ENCODE data around the gene MC2R. TPM values are rescaled to one million over a fixed set of nuclear protein-coding genes. Genes with fewer than 3 reads are reported as not detected.

The MC2R gene
- total and polyA plus RNA-seq, 2 of the 8 experiments (the other 6 are each of a cell fraction or from before 2014, with no cell fraction given) = not detected

- TF ChIP-seq CHD7 (IDR thresholded peaks at IDR 0.05; ENCODE audit: insufficient replicate concordance, low read length) = no peak
- TF ChIP-seq CREB1 (IDR thresholded peaks at IDR 0.05) = no peak
- TF ChIP-seq SP2 (IDR thresholded peaks at IDR 0.05; ENCODE audit: low read length) = no peak
- no peak for TF ChIP-seq POLR2AphosphoS5 (IDR thresholded peaks at IDR 0.05; ENCODE audit: low read depth, low read length)
- no peak for TF ChIP-seq ZNF274 (IDR thresholded peaks at IDR 0.05; ENCODE audit: borderline replicate concordance, extremely low read depth, low read length)
- no peak for TF ChIP-seq TEAD4 (IDR thresholded peaks at IDR 0.05; ENCODE audit: low read depth, low read length)
- TF ChIP-seq TBP (IDR thresholded peaks at IDR 0.05; ENCODE audit: low read depth, low read length) = no peak
- no peak for TF ChIP-seq SIRT6 (IDR thresholded peaks at IDR 0.05; ENCODE audit: low read length)
- TF ChIP-seq TCF12 (IDR thresholded peaks at IDR 0.05; ENCODE audit: low read depth, low read length) = no peak
- TF ChIP-seq GABPA (IDR thresholded peaks at IDR 0.05; ENCODE audit: borderline replicate concordance, insufficient read depth, low read length) = no peak
- TF ChIP-seq EZH2 (IDR thresholded peaks at IDR 0.05; ENCODE audit: low read depth, low read length, severe bottlenecking) = no peak
- TF ChIP-seq FOSL1 (IDR thresholded peaks at IDR 0.05; ENCODE audit: insufficient read depth, low read depth, low read length) = no peak
- TF ChIP-seq TAF1 (IDR thresholded peaks at IDR 0.05; ENCODE audit: low read depth, low read length) = no peak
Measured at GRCh38 chr18:13918898-13919297, 3.6 kb upstream of the MC2R start (continued).
